Chondrocyte (in vitro differentiated cells): ENCODE results near the gene ADAD2. TPM values are rescaled to one million over a fixed set of nuclear protein-coding genes. Genes with fewer than 3 reads are reported as not detected.

Source experiments
- DNase-seq: peaks from one replicate; pipeline ENCODE4 v3.0.0; 2021; ENCODE audit warnings: mixed read lengths, low spot score
- H3K27ac Mint-ChIP-seq: one replicate; pipeline ENCODE4 v1.8.0; 2021; ENCODE audit warnings: mild to moderate bottlenecking, moderate library complexity, mixed read lengths; ENCODE audit not compliant: unreplicated experiment
- H3K27me3 Mint-ChIP-seq: 2 replicates; pipeline ENCODE4 v1.8.0; 2021; ENCODE audit warnings: low read depth, mixed read lengths
- H3K36me3 Mint-ChIP-seq: 2 replicates; pipeline ENCODE4 v1.8.0; 2021; ENCODE audit warnings: low read depth, mixed read lengths
- H3K4me1 Mint-ChIP-seq: 2 replicates; pipeline ENCODE4 v1.8.0; 2021; ENCODE audit warnings: low read depth, mild to moderate bottlenecking, mixed read lengths
- H3K4me3 Mint-ChIP-seq: one replicate; pipeline ENCODE4 v1.8.0; 2021; ENCODE audit warnings: mild to moderate bottlenecking, moderate library complexity, mixed read lengths; ENCODE audit not compliant: unreplicated experiment
- H3K9me3 Mint-ChIP-seq: 2 replicates; pipeline ENCODE4 v1.8.0; 2021; ENCODE audit warnings: low read depth, mixed read lengths
- CTCF ChIP-seq: fragments of 200-600 bp; sonication (generic); IDR thresholded peaks from 2 replicates; pipeline ENCODE4 v1.5.0; 2021; ENCODE audit warnings: antibody characterized with exemption, mild to moderate bottlenecking, moderate library complexity
- total RNA-seq: library from RNA; stranded (reverse); gene quantifications from 3 replicates; pipeline ENCODE4 v1.2.1, GENCODE V29; 2021

ADAD2 gene
- total RNA-seq, 1 donor from 2014 or later = not detected

- Mint-ChIP-seq H3K27ac (no peak overlapping the region), H3K27me3 (peaks cover 79% of the 10 kb centered on the region), H3K4me1 (no peaks in the 10 kb centered on the region), H3K9me3 (peaks cover 4% of the 10 kb centered on the region), H3K36me3 (peaks cover 2% of the 10 kb centered on the region), H3K4me3 (no peak overlapping the region)
- no peak for DNase-seq
- TF ChIP-seq CTCF = peak; percentile 40
Measured at GRCh38 chr16:84239141-84239769, 48.3 kb downstream of the ADAD2 start.

- Mint-ChIP-seq H3K4me1 (no peaks in the 10 kb centered on the region), H3K36me3 (peaks cover 4% of the 10 kb centered on the region), H3K4me3 (no peak within 1 kb of the TSS), H3K9me3 (peaks cover 6% of the 10 kb centered on the region), H3K27me3 (peaks cover 76% of the 10 kb centered on the region), H3K27ac (no peak within 1 kb of the TSS)
- no peak for DNase-seq
- no peak for TF ChIP-seq CTCF
Measured at GRCh38 chr16:84239909-84240308, 49.0 kb downstream of the ADAD2 start, which contains the start of gene KCNG4. KCNG4 (minus strand) TSS chr16:84240012; CDS start chr16:84237485, 2,527 bp downstream.

GRCh38 chr16:84240455-84240854 lies 49.5 kb downstream of the ADAD2 start:
- Mint-ChIP-seq H3K36me3 (peaks cover 4% of the 10 kb centered on the region), H3K4me1 (no peaks in the 10 kb centered on the region), H3K27ac (no peak overlapping the region), H3K27me3 (peaks cover 76% of the 10 kb centered on the region), H3K9me3 (peaks cover 6% of the 10 kb centered on the region), H3K4me3 (no peak overlapping the region)
- no peak for DNase-seq
- TF ChIP-seq CTCF = no peak

- Mint-ChIP-seq H3K4me1 (no peaks in the 10 kb centered on the region), H3K27ac (no peak overlapping the region), H3K9me3 (peaks cover 6% of the 10 kb centered on the region), H3K4me3 (no peak overlapping the region), H3K27me3 (peaks cover 75% of the 10 kb centered on the region), H3K36me3 (peaks cover 4% of the 10 kb centered on the region)
- no peak for DNase-seq
- TF ChIP-seq CTCF = no peak
Measured at GRCh38 chr16:84241778-84242177, 50.8 kb downstream of the ADAD2 start.

GRCh38 chr16:84242839-84243238 lies 51.9 kb downstream of the ADAD2 start:
- Mint-ChIP-seq H3K36me3 (peaks cover 4% of the 10 kb centered on the region), H3K9me3 (peaks cover 6% of the 10 kb centered on the region), H3K27me3 (peaks cover 66% of the 10 kb centered on the region), H3K27ac (no peak overlapping the region), H3K4me3 (no peak overlapping the region), H3K4me1 (no peaks in the 10 kb centered on the region)
- DNase-seq = no peak
- no peak for TF ChIP-seq CTCF
